OCI-LY1 (cell line): Measurements from ENCODE around the gene CARMIL1.

Source experiments
- H2AFZ ChIP-seq: fragments of 200-600 bp; sonication (generic), shearing (Covaris generic); 2 replicates; pipeline ENCODE4 v1.6.0; 2014; ENCODE audit warnings: antibody characterized with exemption, mild to moderate bottlenecking, low read length
- H3F3A ChIP-seq: fragments of 200-600 bp; sonication (generic), shearing (Covaris generic); 2 replicates; pipeline ENCODE4 v1.6.0; 2014; ENCODE audit warnings: mild to moderate bottlenecking, antibody characterized with exemption, low read length, moderate library complexity; ENCODE audit not compliant: insufficient read depth
- H3K27ac ChIP-seq: fragments of 200-600 bp; sonication (generic); 2 replicates; pipeline ENCODE4 v1.5.1; 2014; ENCODE audit warnings: low read length, mixed run types, mild to moderate bottlenecking, low read depth; ENCODE audit not compliant: poor library complexity, severe bottlenecking
- H3K27me3 ChIP-seq: fragments of 200-600 bp; sonication (generic); 2 replicates; pipeline ENCODE4 v1.6.0; 2014; ENCODE audit warnings: antibody characterized with exemption, mild to moderate bottlenecking, low read length, moderate library complexity; ENCODE audit not compliant: insufficient read depth
- H3K36me3 ChIP-seq: fragments of 200-600 bp; sonication (generic); 2 replicates; pipeline ENCODE4 v1.6.1; 2014; ENCODE audit warnings: mild to moderate bottlenecking, antibody characterized with exemption, low read length, moderate library complexity, mixed read lengths; ENCODE audit not compliant: insufficient read depth
- H3K4me1 ChIP-seq: fragments of 200-600 bp; sonication (generic); 2 replicates; pipeline ENCODE4 v1.5.1; 2014; ENCODE audit warnings: mild to moderate bottlenecking, low read length, moderate library complexity; ENCODE audit not compliant: insufficient read depth, severe bottlenecking
- H3K4me2 ChIP-seq: fragments of 200-600 bp; sonication (generic), shearing (Covaris generic); 2 replicates; pipeline ENCODE4 v1.6.1; 2014; ENCODE audit warnings: low read length
- H3K4me3 ChIP-seq: fragments of 200-600 bp; sonication (generic); 2 replicates; pipeline ENCODE4 v1.5.1; 2014; ENCODE audit warnings: low read length, low read depth, mild to moderate bottlenecking, mixed read lengths; ENCODE audit not compliant: poor library complexity, severe bottlenecking
- H3K79me2 ChIP-seq: fragments of 200-600 bp; shearing (Covaris generic); 2 replicates; pipeline ENCODE4 v1.6.1; 2016; ENCODE audit warnings: mixed run types, low read length, mixed read lengths; ENCODE audit not compliant: insufficient read depth
- H3K9ac ChIP-seq: fragments of 200-600 bp; sonication (generic), shearing (Covaris generic); 2 replicates; pipeline ENCODE4 v1.6.1; 2014; ENCODE audit warnings: mild to moderate bottlenecking, low read length, mixed read lengths
- H3K9me2 ChIP-seq: fragments of 200-600 bp; sonication (generic), shearing (Covaris generic); 2 replicates; pipeline ENCODE4 v1.6.1; 2014; ENCODE audit warnings: low read depth, mild to moderate bottlenecking, low read length, mixed read lengths
- H3K9me3 ChIP-seq: fragments of 200-600 bp; shearing (Covaris generic); 2 replicates; pipeline ENCODE4 v1.6.1; 2014; ENCODE audit warnings: low read length, mixed read lengths
- H4K20me1 ChIP-seq: fragments of 200-600 bp; sonication (generic), shearing (Covaris generic); 2 replicates; pipeline ENCODE4 v1.6.0; 2016; ENCODE audit warnings: mild to moderate bottlenecking, low read length; ENCODE audit not compliant: insufficient read depth
- CTCF ChIP-seq: fragments of 200-600 bp; sonication (generic), shearing (Covaris generic); IDR thresholded peaks from 2 replicates; pipeline ENCODE4 v1.5.1; 2017; ENCODE audit warnings: mild to moderate bottlenecking, antibody characterized with exemption, low read length, moderate library complexity, mixed read lengths
- EZH2 ChIP-seq: fragments of 200-600 bp; sonication (generic), shearing (Covaris generic); IDR thresholded peaks from 2 replicates; pipeline ENCODE4 v1.8.0; 2017; ENCODE audit warnings: borderline replicate concordance, mixed run types, mild to moderate bottlenecking, antibody characterized with exemption, low read length, moderate library complexity, mixed read lengths

The CARMIL1 gene

GRCh38 chr6:25603251-25603650 lies 324.1 kb downstream of the CARMIL1 start:
- Histone ChIP-seq H3K9ac (no peak overlapping the region), H3K36me3 (peaks cover 12% of the 10 kb centered on the region; the same call in 1 of the 2 replicates), H3K27ac (no peak overlapping the region), H4K20me1 (no peaks in the 10 kb centered on the region), H3K4me2 (no peak overlapping the region), H3K9me3 (no peaks in the 10 kb centered on the region), H3K27me3 (no peaks in the 10 kb centered on the region), H3K9me2 (no peaks in the 10 kb centered on the region), H2AFZ (no peak overlapping the region), H3K4me3 (no peak overlapping the region), H3K4me1 (no peaks in the 10 kb centered on the region), H3K79me2 (no peaks in the 10 kb centered on the region), H3F3A (no peaks in the 10 kb centered on the region)
- TF ChIP-seq EZH2 (no peak), CTCF (no peak)

- no peaks in the 10 kb centered on the region for H3K79me2 ChIP-seq
- H3K9me2 ChIP-seq: no peaks in the 10 kb centered on the region
- no peak overlapping the region for H3K27ac ChIP-seq
- no peak overlapping the region for H3K4me3 ChIP-seq
- H3K4me2 ChIP-seq: no peak overlapping the region
- no peak for TF ChIP-seq EZH2
- no peak for TF ChIP-seq CTCF
- no peaks in the 10 kb centered on the region for H3F3A ChIP-seq
- no peak overlapping the region for H3K9ac ChIP-seq
- H4K20me1 ChIP-seq: no peaks in the 10 kb centered on the region
- H3K4me1 ChIP-seq: no peaks in the 10 kb centered on the region
- no peak overlapping the region for H2AFZ ChIP-seq
- no peaks in the 10 kb centered on the region for H3K9me3 ChIP-seq
- no peaks in the 10 kb centered on the region for H3K27me3 ChIP-seq
- H3K36me3 ChIP-seq: peaks cover 25% of the 10 kb centered on the region; the same call in 1 of the 2 replicates
Measured at GRCh38 chr6:25606151-25606550, 327.0 kb downstream of the CARMIL1 start.

GRCh38 chr6:25608558-25609174 lies 329.5 kb downstream of the CARMIL1 start:
- H3K4me2 ChIP-seq: no peak overlapping the region
- peaks cover 45% of the 10 kb centered on the region; the same call in 1 of the 2 replicates for H3K36me3 ChIP-seq
- H3K79me2 ChIP-seq: no peaks in the 10 kb centered on the region
- no peak for TF ChIP-seq EZH2
- TF ChIP-seq CTCF: no peak
- no peaks in the 10 kb centered on the region for H4K20me1 ChIP-seq
- H3K27me3 ChIP-seq: no peaks in the 10 kb centered on the region
- H2AFZ ChIP-seq: no peak overlapping the region
- no peaks in the 10 kb centered on the region for H3K4me1 ChIP-seq
- no peak overlapping the region for H3K9ac ChIP-seq
- H3K27ac ChIP-seq: no peak overlapping the region
- no peaks in the 10 kb centered on the region for H3K9me2 ChIP-seq
- no peaks in the 10 kb centered on the region for H3F3A ChIP-seq
- no peak overlapping the region for H3K4me3 ChIP-seq
- H3K9me3 ChIP-seq: no peaks in the 10 kb centered on the region
